Neuronal stem cell (in vitro differentiated cells): ENCODE measurements around the gene GGCX.

Experiments used
- DNase-seq: peaks from one replicate; pipeline ENCODE4 v3.0.0-alpha.2; 2013; ENCODE audit warnings: low spot score
- H2AFZ ChIP-seq: one replicate; pipeline ENCODE4 v1.6.1; 2013; ENCODE audit warnings: mild to moderate bottlenecking, low read length, inconsistent platforms
- H2AK5ac ChIP-seq: 2 replicates; pipeline ENCODE4 v1.6.1; 2013; ENCODE audit warnings: low read depth, mild to moderate bottlenecking, inconsistent platforms, low read length, moderate library complexity, mixed read lengths
- H2BK120ac ChIP-seq: 2 replicates; pipeline ENCODE4 v1.6.1; 2013; ENCODE audit warnings: low read depth, mild to moderate bottlenecking, inconsistent platforms, low read length, moderate library complexity, mixed read lengths
- H2BK12ac ChIP-seq: one replicate; pipeline ENCODE4 v1.6.1; 2013; ENCODE audit warnings: low read length, inconsistent platforms
- H2BK15ac ChIP-seq: 2 replicates; pipeline ENCODE4 v1.6.1; 2013; ENCODE audit warnings: mild to moderate bottlenecking, low read length, inconsistent platforms, mixed read lengths
- H2BK5ac ChIP-seq: one replicate; pipeline ENCODE4 v1.6.1; 2013; ENCODE audit warnings: inconsistent platforms, mild to moderate bottlenecking, low read length, moderate library complexity
- H3K14ac ChIP-seq: one replicate; pipeline ENCODE4 v1.6.1; 2013; ENCODE audit warnings: low read length, inconsistent platforms
- H3K18ac ChIP-seq: 2 replicates; pipeline ENCODE4 v1.6.1; 2013; ENCODE audit warnings: low read length, inconsistent platforms
- H3K23ac ChIP-seq: 2 replicates; pipeline ENCODE4 v1.6.1; 2013; ENCODE audit warnings: low read depth, mild to moderate bottlenecking, mixed read lengths, low read length, inconsistent platforms; ENCODE audit not compliant: poor library complexity
- H3K27ac ChIP-seq: replicated peaks from 3 replicates; pipeline ENCODE4 v1.5.1; 2013; ENCODE audit warnings: low read length, inconsistent platforms
- H3K27me3 ChIP-seq, 3 experiments: 2 replicates each; pipeline ENCODE4 v1.6.1; 2013; ENCODE audit warnings: low read length in 3 of 3, mild to moderate bottlenecking in 2 of 3, inconsistent platforms in 1 of 3, low read depth in 1 of 3, mixed read lengths in 1 of 3, moderate library complexity in 1 of 3; ENCODE audit not compliant: control insufficient read depth in 3 of 3, insufficient read depth in 3 of 3
- H3K36me3 ChIP-seq, 2 donors: replicated peaks in 1 of 2; 2 replicates each; pipeline ENCODE4 v1.6.1; 2013; ENCODE audit warnings: low read length in 2 of 2; ENCODE audit not compliant: control insufficient read depth in 2 of 2, insufficient read depth in 2 of 2
- H3K4ac ChIP-seq: 2 replicates; pipeline ENCODE4 v1.6.1; 2013; ENCODE audit warnings: inconsistent platforms, mild to moderate bottlenecking, low read length, moderate library complexity
- H3K4me1 ChIP-seq, 2 donors: 1 replicate in 1 of 2; 2 replicates in 1 of 2; pipeline ENCODE4 v1.6.1; 2013; ENCODE audit warnings: low read length in 2 of 2, low read depth in 1 of 2; ENCODE audit not compliant: control insufficient read depth in 2 of 2, insufficient read depth in 1 of 2
- H3K4me2 ChIP-seq: one replicate; pipeline ENCODE4 v1.6.1; 2013; ENCODE audit warnings: mild to moderate bottlenecking, low read length, inconsistent platforms; ENCODE audit not compliant: insufficient read depth, poor library complexity, severe bottlenecking
- H3K4me3 ChIP-seq, 2 donors: 2 replicates each; pipeline ENCODE4 v1.5.1; 2013; ENCODE audit warnings: low read length in 2 of 2, mild to moderate bottlenecking in 2 of 2, inconsistent platforms in 1 of 2, moderate library complexity in 1 of 2
- H3K79me1 ChIP-seq: one replicate; pipeline ENCODE4 v1.6.1; 2013; ENCODE audit warnings: low read depth, mild to moderate bottlenecking, inconsistent platforms, low read length, moderate library complexity
- H3K9ac ChIP-seq: one replicate; pipeline ENCODE4 v1.6.1; 2013; ENCODE audit warnings: mild to moderate bottlenecking, low read depth, low read length, inconsistent platforms; ENCODE audit not compliant: poor library complexity
- H3K9me3 ChIP-seq, 2 donors: replicated peaks in 1 of 2; 2 replicates each; pipeline versions ENCODE3 to v1.6.1; 2013; ENCODE audit warnings: low read length in 2 of 2, mild to moderate bottlenecking in 2 of 2, inconsistent platforms in 1 of 2, low read depth in 1 of 2, mixed read lengths in 1 of 2, moderate library complexity in 1 of 2; ENCODE audit not compliant: control insufficient read depth in 2 of 2, insufficient read depth in 1 of 2
- H4K8ac ChIP-seq: one replicate; pipeline ENCODE4 v1.6.1; 2013; ENCODE audit warnings: low read depth, mild to moderate bottlenecking, inconsistent platforms, low read length, moderate library complexity
- H4K91ac ChIP-seq: one replicate; pipeline ENCODE4 v1.6.1; 2013; ENCODE audit warnings: low read length, low read depth, mild to moderate bottlenecking, inconsistent platforms; ENCODE audit not compliant: poor library complexity
- WGBS, 2 donors: extraction: QIAGEN DNeasy Blood & Tissue Kit; methylation state at CpG; one replicate each; pipeline ENCODE4 v1.1.7; 2013; ENCODE audit warnings: missing lambda C conversion rate in 2 of 2, mixed read lengths in 1 of 2; ENCODE audit not compliant: insufficient read length in 2 of 2, insufficient replicate concordance in 1 of 2; ENCODE audit errors: extremely low coverage in 2 of 2; 5-methylcytosine and 5-hydroxymethylcytosine counted together

The GGCX gene

DNA sequence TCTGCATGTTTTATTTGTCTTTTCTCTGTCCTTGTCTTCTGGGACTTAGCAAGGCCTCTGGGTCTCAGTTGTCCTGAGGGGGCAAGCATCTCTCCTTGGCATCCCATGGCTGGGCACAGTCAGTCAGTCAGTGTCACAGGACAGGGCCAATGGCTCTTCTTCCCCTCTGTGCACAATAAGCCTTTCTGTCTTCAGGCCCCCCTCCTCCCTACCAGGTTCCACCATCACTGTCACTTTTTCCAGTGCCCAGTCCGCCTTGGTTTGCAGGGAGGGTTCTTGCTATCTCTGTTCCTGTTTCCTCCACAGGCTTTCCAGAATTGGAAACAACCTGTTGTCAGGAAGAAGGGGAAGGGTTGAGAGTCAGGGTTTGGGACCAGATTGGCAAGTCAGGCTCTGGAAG, 21.2 kb upstream of the GGCX start:
- H3K9me3 ChIP-seq = no peaks in the 10 kb centered on the region
- no peak overlapping the region for H2BK5ac ChIP-seq
- no peak overlapping the region for H3K27ac ChIP-seq
- no CpG with 5 or more reads among the region's 1 CpG for WGBS, 2 donors
- peaks cover 0 to 26% (median 3%) of the 10 kb centered on the region in 3 experiments for H3K27me3 ChIP-seq
- H3K79me1 ChIP-seq = no peaks in the 10 kb centered on the region
- no peak overlapping the region for H2BK120ac ChIP-seq
- H3K18ac ChIP-seq = no peak overlapping the region
- H3K23ac ChIP-seq = no peak overlapping the region
- no peak overlapping the region for H2BK12ac ChIP-seq
- H3K4me3 ChIP-seq = no peak overlapping the region
- H3K14ac ChIP-seq = no peak overlapping the region
- H3K36me3 ChIP-seq = no peaks in the 10 kb centered on the region
- H4K8ac ChIP-seq = no peak overlapping the region
- H2AFZ ChIP-seq = no peak overlapping the region
- DNase-seq = no peak
- no peak overlapping the region for H3K4me2 ChIP-seq
- H3K9ac ChIP-seq = no peak overlapping the region
- peaks cover 19 to 34% of the 10 kb centered on the region in 2 donors for H3K4me1 ChIP-seq
- no peak overlapping the region for H2BK15ac ChIP-seq
- no peak overlapping the region for H4K91ac ChIP-seq
- H2AK5ac ChIP-seq = no peak overlapping the region
- no peak overlapping the region for H3K4ac ChIP-seq

DNA sequence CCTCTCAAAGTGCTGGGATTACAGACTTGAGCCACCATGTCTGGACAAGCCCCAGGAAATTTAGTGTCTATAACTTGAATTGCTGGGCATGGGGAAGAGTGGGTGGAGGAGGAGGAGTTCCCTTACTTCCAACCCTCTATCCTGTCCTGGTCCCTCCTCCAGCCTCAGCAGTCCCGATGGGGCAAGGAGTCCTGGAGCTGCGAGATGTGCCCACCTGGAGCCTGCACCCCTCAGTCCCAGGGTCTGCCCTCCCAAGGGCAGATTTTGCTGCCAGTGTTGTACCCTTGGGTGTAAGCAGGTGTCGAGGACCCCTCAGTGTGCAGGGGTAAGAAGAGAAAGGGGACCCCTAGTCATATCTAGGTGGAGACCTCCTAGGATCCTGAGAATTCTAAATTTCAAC, 18.9 kb upstream of the GGCX start:
- DNase-seq = no peak
- Histone ChIP-seq H3K27ac (no peak overlapping the region), H3K4me3 (peak overlapping the region in 1 of 2 donors; percentile 22)

DNA sequence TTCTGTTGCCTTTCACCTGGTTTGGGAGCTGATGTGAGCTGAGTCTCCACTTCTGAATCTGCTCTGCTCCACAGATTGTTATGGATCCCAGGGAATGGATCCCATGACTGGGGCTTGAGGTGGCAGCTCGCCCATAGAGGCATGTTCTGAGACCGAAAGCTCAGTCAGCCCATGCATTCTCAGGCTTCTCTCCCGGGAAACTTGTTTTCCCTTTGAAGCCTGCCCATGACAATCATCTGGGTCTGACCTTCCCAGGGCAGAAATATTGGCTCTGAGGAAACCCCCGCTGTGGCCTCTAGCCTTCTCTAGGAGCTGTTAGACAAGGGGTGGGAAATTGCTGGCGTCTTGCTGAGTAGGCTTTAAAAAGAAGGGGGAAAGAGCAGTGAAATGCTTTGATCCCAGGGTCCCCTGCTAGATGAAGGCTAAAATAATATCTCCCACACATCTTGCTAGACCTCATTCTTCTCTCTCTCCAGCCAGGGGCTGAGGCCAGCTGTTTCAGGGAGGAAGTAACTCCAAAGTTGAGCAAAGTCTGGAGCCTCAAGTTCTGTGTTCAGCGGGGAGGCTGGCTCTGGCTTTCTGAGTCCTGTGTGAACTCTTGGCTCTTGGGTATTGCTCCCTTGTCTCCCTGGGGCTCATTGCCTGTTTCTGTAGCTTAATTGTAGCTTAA, 18.1 kb upstream of the GGCX start:
- H2AFZ ChIP-seq = peak overlapping the region; percentile 93
- H3K36me3 ChIP-seq = no peaks in the 10 kb centered on the region
- no peak overlapping the region for H3K4ac ChIP-seq
- H3K14ac ChIP-seq = no peak overlapping the region
- no peak overlapping the region for H3K9ac ChIP-seq
- H4K8ac ChIP-seq = no peak overlapping the region
- no peak overlapping the region for H2AK5ac ChIP-seq
- H3K27ac ChIP-seq = no peak overlapping the region
- H2BK12ac ChIP-seq = no peak overlapping the region
- no peak overlapping the region for H3K4me2 ChIP-seq
- no peak overlapping the region for H2BK120ac ChIP-seq
- H3K18ac ChIP-seq = peak overlapping the region; percentile 32
- peaks cover 13 to 26% of the 10 kb centered on the region in 2 donors for H3K4me1 ChIP-seq
- H3K27me3 ChIP-seq = peaks cover 0 to 13% (median 3%) of the 10 kb centered on the region in 3 experiments
- DNase-seq = no peak
- H2BK15ac ChIP-seq = no peak overlapping the region
- no peak overlapping the region for H4K91ac ChIP-seq
- no peaks in the 10 kb centered on the region for H3K79me1 ChIP-seq
- H2BK5ac ChIP-seq = peak overlapping the region; percentile 16
- H3K9me3 ChIP-seq = no peaks in the 10 kb centered on the region
- peak overlapping the region; percentile 36 for H3K23ac ChIP-seq
- WGBS, 2 donors = no CpG with 5 or more reads among the region's 6 CpGs
- H3K4me3 ChIP-seq = no peak overlapping the region

More for the DNA sequence above, 18.9 kb upstream of the GGCX start:
- Histone ChIP-seq H3K9ac (no peak overlapping the region), H3K23ac (no peak overlapping the region), H3K18ac (no peak overlapping the region), H3K27me3 (peaks cover 0 to 21% (median 3%) of the 10 kb centered on the region in 3 experiments), H3K79me1 (no peaks in the 10 kb centered on the region), H3K4ac (no peak overlapping the region), H3K14ac (no peak overlapping the region), H2BK12ac (no peak overlapping the region), H3K9me3 (no peaks in the 10 kb centered on the region), H4K91ac (no peak overlapping the region), H2AFZ (no peak overlapping the region), H2BK120ac (no peak overlapping the region), H2BK5ac (no peak overlapping the region), H3K36me3 (no peaks in the 10 kb centered on the region), H4K8ac (no peak overlapping the region), H3K4me1 (peaks cover 19 to 29% of the 10 kb centered on the region in 2 donors), H2AK5ac (no peak overlapping the region), H2BK15ac (no peak overlapping the region), H3K4me2 (no peak overlapping the region)
- WGBS, 2 donors = no CpG with 5 or more reads among the region's 3 CpGs

DNA sequence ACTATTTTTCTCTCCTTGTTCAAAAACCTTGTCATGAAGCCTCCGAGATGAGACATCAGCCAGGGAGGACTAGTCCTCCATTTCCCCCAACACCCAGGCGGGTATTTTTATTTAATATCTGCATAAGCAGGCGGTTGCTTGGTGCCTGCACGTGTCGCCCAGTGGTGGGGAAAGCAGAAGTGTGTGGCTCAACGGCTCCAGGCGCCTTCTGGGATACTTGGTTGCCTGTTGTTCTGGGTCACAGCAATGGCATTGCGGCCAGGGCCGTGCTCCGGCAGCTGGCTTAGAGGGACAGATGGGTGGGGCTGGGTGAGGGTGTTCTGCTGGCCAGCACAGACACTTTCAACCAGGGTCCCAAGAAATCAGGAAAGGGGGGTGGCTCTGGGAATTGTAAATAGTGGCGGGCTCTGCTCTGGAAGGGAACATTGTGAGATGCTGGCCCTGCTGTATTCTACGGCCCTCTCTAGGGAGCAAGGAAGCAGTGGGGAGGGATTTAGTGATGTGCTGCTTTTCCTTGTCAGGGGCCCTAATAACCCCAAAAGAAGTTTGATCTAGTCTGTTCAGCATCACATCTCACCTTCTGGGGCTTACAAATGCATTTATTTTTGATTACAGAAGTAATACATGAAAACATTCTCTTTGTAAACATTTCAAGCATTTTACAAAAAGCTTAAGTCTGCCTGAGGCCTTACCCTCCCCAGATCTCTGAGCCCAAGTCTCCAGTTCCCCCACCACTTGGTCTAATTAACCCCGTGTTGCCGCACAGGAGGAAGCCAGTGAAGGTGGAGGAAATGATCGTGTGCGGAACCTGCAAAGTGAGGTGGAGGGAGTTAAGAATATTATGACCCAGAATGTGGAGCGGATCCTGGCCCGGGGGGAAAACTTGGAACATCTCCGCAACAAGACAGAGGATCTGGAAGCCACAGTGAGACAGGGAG, 17.2 kb upstream of the GGCX start:
- H4K8ac ChIP-seq = no peak overlapping the region
- no CpG with 5 or more reads among the region's 19 CpGs for WGBS, 2 donors
- H3K4me1 ChIP-seq = peaks cover 13 to 26% of the 10 kb centered on the region in 2 donors
- no peak overlapping the region for H2AK5ac ChIP-seq
- H3K9ac ChIP-seq = no peak overlapping the region
- no peak overlapping the region for H3K4ac ChIP-seq
- H3K36me3 ChIP-seq = no peaks in the 10 kb centered on the region
- H3K4me2 ChIP-seq = no peak overlapping the region
- no peak overlapping the region for H3K27ac ChIP-seq
- H3K14ac ChIP-seq = no peak overlapping the region
- no peak overlapping the region for H2BK120ac ChIP-seq
- peaks cover 0 to 6% (median 0%) of the 10 kb centered on the region in 3 experiments for H3K27me3 ChIP-seq
- no peak overlapping the region for H2BK12ac ChIP-seq
- no peak overlapping the region for H4K91ac ChIP-seq
- H3K23ac ChIP-seq = peak overlapping the region; percentile 46
- no peak overlapping the region for H3K4me3 ChIP-seq
- H2BK15ac ChIP-seq = no peak overlapping the region
- H2BK5ac ChIP-seq = no peak overlapping the region
- DNase-seq = no peak
- no peaks in the 10 kb centered on the region for H3K9me3 ChIP-seq
- H3K18ac ChIP-seq = no peak overlapping the region
- H3K79me1 ChIP-seq = no peaks in the 10 kb centered on the region
- H2AFZ ChIP-seq = peak overlapping the region; percentile 93
